ENCODE results near the gene BICRA. TPM values are rescaled to one million over a fixed set of nuclear protein-coding genes. Genes with fewer than 3 reads are reported as not detected.
"Not testable (repeated sequence)": the region's sequence is repeated elsewhere in the genome, so short reads cannot be mapped to it uniquely, and the experiment has no call there.

The BICRA gene
- total and polyA plus RNA-seq, 8 donors = 13.8 to 18.8 (median 15.5) TPM

DNA sequence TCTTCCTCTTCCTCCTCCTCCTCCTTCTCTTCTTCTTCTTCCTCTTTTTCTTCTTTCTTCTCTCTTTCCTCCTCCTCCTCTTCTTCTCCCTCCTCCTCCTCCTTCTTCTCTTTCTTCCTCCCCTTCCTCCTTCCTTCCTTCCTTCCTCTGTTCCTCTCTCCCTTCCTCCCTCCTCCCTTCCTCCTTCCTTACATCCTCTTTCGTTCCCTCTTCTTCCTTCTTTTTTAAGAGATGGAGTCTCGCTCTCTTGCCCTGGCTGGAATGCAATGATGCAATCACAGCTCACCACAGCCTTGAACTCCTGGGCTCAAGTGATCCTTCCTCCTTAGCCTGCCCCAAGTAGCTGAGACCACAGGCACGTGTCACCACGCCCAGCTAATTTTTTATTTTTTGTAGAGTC, 117.5 kb downstream of the BICRA start:
- H3K4me1 ChIP-seq = peaks cover 36 to 75% of the 10 kb centered on the region in 2 donors

DNA sequence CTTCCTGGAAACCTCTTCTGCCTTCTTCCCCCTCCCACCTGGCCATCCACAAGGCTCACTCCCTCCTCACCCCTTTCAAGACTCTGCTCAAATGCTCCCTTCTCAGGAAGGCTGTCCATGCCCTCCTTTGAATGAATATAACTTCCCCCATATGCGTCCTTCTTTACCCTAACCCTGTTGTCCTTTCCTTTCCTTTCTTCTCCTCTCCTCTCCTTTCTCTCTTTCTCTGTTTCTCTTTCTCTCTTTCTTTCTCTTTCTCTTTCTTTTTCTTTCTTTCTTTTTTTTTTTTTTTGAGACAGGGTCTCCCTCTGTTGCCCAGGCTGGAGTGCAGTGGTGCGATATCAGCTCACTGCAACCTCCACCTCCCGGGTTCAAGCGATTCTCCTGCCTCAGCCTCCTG, 119.4 kb downstream of the BICRA start:
- ATAC-seq; DNase-seq; H3K4me3 ChIP-seq; intact Hi-C loops (cut with DNase I); H3K9me3 ChIP-seq: not testable (repeated sequence)
- peaks cover 0 to 20% of the 10 kb centered on the region in 2 donors for H3K27me3 ChIP-seq
- peak overlapping the region; percentile 77 to 91 for H3K27ac ChIP-seq
- H3K36me3 ChIP-seq = peaks cover 0 to 35% of the 10 kb centered on the region in 2 donors
- H3K4me1 ChIP-seq = peaks cover 28 to 69% of the 10 kb centered on the region in 2 donors

More for the DNA sequence above, 117.5 kb downstream of the BICRA start:
- Histone ChIP-seq H3K36me3 (peaks cover 0 to 20% of the 10 kb centered on the region in 2 donors), H3K4me3 (no peak overlapping the region), H3K9me3 (no peaks in the 10 kb centered on the region), H3K27me3 (peaks cover 0 to 20% of the 10 kb centered on the region in 2 donors), H3K27ac (peak overlapping the region; percentile 55 to 73)
- no peak for ATAC-seq
- TF ChIP-seq, protein P1, sequence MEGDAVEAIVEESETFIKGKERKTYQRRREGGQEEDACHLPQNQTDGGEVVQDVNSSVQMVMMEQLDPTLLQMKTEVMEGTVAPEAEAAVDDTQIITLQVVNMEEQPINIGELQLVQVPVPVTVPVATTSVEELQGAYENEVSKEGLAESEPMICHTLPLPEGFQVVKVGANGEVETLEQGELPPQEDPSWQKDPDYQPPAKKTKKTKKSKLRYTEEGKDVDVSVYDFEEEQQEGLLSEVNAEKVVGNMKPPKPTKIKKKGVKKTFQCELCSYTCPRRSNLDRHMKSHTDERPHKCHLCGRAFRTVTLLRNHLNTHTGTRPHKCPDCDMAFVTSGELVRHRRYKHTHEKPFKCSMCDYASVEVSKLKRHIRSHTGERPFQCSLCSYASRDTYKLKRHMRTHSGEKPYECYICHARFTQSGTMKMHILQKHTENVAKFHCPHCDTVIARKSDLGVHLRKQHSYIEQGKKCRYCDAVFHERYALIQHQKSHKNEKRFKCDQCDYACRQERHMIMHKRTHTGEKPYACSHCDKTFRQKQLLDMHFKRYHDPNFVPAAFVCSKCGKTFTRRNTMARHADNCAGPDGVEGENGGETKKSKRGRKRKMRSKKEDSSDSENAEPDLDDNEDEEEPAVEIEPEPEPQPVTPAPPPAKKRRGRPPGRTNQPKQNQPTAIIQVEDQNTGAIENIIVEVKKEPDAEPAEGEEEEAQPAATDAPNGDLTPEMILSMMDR (IDR thresholded peaks at IDR 0.05) = no peak
- no peak for DNase-seq
- intact Hi-C loops (cut with DNase I) = no loop called here

DNA sequence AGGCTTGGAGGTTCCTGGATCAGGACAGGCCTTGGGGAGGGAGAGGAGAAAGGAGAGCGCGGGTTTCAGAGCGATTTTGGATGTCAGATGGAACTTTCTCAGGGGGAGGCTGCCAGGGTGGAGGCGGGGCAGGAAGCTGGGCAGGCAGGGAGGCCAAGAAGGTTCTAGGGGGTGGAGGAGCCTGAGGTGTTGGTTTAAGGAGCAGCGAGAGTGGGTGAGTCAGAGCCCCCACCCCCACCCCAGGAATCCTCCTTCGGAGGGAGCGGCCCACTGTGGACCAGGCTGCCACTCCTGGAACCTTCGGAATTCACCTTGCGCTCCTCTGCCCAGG, 120.5 kb downstream of the BICRA start:
- Histone ChIP-seq H3K27ac (peak overlapping the region; percentile 77 to 91), H3K36me3 (peaks cover 0 to 43% of the 10 kb centered on the region in 2 donors), H3K4me3 (peak overlapping the region in 1 of 2 donors; percentile 30), H3K4me1 (peaks cover 17 to 58% of the 10 kb centered on the region in 2 donors), H3K9me3 (no peaks in the 10 kb centered on the region), H3K27me3 (peaks cover 0 to 20% of the 10 kb centered on the region in 2 donors)
- ATAC-seq (peak; percentile 89), DNase-seq (peak in 3 of 4 donors; percentile 70 to 85 (median 83))
- TF ChIP-seq, protein P1 (IDR thresholded peaks at IDR 0.05) = no peak
- intact Hi-C loops (cut with DNase I) = no loop called here

DNA sequence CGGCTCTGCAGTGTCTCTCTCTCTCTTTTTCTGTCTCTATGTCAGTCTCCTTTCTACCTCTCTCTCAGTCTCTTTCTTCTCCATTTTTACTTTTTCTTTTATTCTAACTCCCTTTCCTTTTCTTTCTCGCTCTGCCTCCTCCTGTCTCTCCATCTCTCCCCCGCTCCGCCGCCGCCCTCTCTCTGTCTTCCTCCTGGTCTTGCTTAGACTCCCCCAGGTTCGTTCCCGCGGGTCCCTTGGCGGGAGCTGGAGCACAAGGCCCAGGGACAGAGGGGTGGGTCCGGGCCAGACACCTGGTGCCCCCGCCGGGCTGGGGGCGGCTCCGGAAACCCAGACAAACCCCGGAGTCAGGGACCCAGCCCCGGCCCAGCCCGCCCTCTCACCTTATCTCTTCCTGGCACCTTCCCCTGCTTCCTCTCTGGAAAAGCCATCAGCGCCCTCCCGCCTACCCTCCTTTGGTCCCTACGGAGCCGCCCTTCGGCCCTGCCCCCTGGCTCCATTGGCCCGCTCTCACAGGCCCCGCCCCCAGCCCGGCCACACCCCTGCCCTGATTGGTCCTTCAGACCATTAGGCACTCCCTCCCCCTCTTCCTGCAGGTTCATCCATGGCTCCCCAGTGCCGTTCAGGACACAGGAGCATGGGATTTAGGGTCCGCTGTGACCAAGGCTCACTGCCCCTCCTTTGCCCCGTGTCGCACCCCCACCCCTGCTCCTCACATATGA, 121.0 kb downstream of the BICRA start:
- intact Hi-C loops (cut with DNase I) = no loop called here

DNA sequence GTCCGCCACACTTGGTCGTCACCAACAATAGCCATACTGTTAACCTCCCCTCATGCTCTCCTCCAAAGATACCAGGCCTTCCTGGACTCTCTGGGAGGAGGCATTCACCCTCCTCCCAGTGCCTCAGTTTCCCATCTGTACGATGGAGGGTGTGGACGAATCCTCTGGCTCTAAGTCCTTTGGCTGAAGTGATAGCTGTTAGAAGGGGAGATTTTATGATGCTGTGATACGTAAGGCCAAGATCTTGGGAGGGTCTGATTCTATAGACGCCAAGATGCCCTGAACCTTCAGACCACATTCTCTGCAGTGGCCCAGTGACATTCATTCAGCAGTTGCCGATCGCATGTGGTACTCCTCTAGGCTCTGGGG, 121.6 kb downstream of the BICRA start:
- no peak overlapping the region for H3K4me3 ChIP-seq
- TF ChIP-seq, protein P1 (IDR thresholded peaks at IDR 0.05) = no peak
- no peaks in the 10 kb centered on the region for H3K9me3 ChIP-seq
- peak overlapping the region; percentile 77 to 91 for H3K27ac ChIP-seq
- peaks cover 0 to 20% of the 10 kb centered on the region in 2 donors for H3K27me3 ChIP-seq
- no peak for ATAC-seq
- DNase-seq = no peak
- H3K4me1 ChIP-seq = peaks cover 15 to 48% of the 10 kb centered on the region in 2 donors
- intact Hi-C loops (cut with DNase I) = no loop called here
- peaks cover 0 to 43% of the 10 kb centered on the region in 2 donors for H3K36me3 ChIP-seq

More for the DNA sequence above, 121.0 kb downstream of the BICRA start:
- Histone ChIP-seq H3K27me3 (peaks cover 0 to 20% of the 10 kb centered on the region in 2 donors), H3K9me3 (no peaks in the 10 kb centered on the region), H3K36me3 (peaks cover 0 to 43% of the 10 kb centered on the region in 2 donors), H3K4me1 (peaks cover 15 to 53% of the 10 kb centered on the region in 2 donors), H3K4me3 (peak overlapping the region; percentile 2 to 30), H3K27ac (peak overlapping the region; percentile 77 to 91)
- DNase-seq = peak in 3 of 4 donors; percentile 68 to 90 (median 77)
- TF ChIP-seq, protein P1 (IDR thresholded peaks at IDR 0.05) = no peak
- peak; percentile 78 for ATAC-seq

Measured in left lung (tissue), 10 donors.